Stomach (tissue), 4 donors: ENCODE data around the gene HS6ST2.

Experiments
- EP300 ChIP-seq: sonication (generic); formaldehyde crosslinking; IDR thresholded peaks from one replicate; pipeline ENCODE4 v1.6.1; 2017; ENCODE audit warnings: antibody characterized with exemption
- POLR2A ChIP-seq, 4 donors: fragments of 450-650 bp; IDR thresholded peaks; one replicate each; pipeline ENCODE4 v1.6.1; 2016; ENCODE audit warnings: antibody characterized with exemption in 4 of 4, control low read depth in 2 of 4, mild to moderate bottlenecking in 1 of 4, moderate library complexity in 1 of 4
- POLR2AphosphoS5 ChIP-seq, 3 donors: sonication (generic); formaldehyde crosslinking; IDR thresholded peaks; one replicate each; pipeline ENCODE4 v1.6.1; 2016; ENCODE audit warnings: antibody characterized with exemption in 3 of 3
- TF ChIP-seq, protein P1 (sequence below), 7 experiments: fragments of 450-650 bp in 4 of 7; fragments of 200-600 bp in 3 of 7; sonication (generic) in 3 of 7; IDR thresholded peaks; one replicate each; pipeline ENCODE4 v1.5.1; 2016 to 2019; ENCODE audit warnings: antibody characterized with exemption in 7 of 7, control low read depth in 2 of 7, mild to moderate bottlenecking in 1 of 7

DNA sequence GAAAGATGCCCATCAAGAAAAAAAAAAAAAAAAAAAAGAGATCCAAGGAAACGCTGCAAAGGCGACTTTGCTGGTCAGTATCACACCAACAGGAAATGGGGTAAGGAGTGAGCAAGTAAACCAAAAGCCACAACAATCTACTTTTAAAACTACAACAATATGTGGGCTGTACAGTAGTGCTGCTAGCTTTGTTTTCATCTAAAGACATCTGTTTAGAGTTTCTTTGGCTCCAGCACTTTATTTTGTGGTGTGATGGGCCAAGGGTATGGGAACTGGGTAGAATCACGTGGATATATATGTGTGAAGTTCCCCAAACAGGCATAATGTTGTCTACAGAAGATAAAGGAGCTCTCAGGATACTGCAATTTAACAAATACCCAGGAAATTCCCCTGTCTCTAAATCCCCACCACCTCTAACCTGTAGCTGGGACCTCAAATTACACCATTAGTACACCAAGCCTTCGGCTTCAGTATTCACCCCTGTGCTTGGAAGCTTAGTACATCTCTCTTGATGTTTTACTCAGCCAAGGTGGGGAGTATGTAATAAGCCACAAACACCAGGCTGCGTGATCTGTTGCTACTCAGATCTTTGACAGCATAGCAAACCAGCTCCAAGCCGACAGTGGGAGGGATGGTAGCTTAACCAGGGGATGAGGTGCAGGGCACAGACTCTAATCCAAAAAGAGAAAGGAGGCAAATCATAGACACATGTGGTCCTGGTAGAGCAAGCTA, 207.9 kb downstream of the HS6ST2 start:
- TF ChIP-seq, protein P1, sequence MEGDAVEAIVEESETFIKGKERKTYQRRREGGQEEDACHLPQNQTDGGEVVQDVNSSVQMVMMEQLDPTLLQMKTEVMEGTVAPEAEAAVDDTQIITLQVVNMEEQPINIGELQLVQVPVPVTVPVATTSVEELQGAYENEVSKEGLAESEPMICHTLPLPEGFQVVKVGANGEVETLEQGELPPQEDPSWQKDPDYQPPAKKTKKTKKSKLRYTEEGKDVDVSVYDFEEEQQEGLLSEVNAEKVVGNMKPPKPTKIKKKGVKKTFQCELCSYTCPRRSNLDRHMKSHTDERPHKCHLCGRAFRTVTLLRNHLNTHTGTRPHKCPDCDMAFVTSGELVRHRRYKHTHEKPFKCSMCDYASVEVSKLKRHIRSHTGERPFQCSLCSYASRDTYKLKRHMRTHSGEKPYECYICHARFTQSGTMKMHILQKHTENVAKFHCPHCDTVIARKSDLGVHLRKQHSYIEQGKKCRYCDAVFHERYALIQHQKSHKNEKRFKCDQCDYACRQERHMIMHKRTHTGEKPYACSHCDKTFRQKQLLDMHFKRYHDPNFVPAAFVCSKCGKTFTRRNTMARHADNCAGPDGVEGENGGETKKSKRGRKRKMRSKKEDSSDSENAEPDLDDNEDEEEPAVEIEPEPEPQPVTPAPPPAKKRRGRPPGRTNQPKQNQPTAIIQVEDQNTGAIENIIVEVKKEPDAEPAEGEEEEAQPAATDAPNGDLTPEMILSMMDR (IDR thresholded peaks at IDR 0.05) = no peak
- TF ChIP-seq EP300 = no peak
- TF ChIP-seq POLR2A (IDR thresholded peaks at IDR 0.05) = no peak
- no peak for TF ChIP-seq POLR2AphosphoS5 (IDR thresholded peaks at IDR 0.05)
